NCI-H748 (cell line): ENCODE results near the gene PAX7.

Source experiments
- DNase-seq: peaks from one replicate; lab custom pipeline; 2025; ENCODE audit not compliant: unreplicated experiment; lab: John Stamatoyannopoulos, UW

Gene PAX7

DNA sequence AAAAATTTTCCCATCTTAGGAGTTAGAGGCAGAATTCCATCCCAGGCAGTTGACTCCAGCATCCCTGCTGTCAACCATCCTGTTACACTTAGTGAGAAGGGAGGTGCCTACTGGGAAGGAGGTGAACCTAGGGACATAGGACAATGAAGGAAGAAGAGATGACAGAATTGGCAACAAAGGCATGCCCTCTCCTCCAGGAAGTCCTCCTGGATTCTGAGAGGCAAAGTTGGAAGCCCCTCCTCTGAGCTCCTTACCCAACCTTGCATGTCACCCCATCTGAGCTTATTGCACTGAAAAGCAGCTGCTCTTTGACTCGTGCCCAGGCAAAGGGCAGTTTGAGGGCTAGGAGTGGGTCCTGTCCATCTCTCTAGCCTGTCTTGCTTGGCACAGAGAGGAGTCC, 66.9 kb downstream of the PAX7 start:
- no peak for DNase-seq

DNA sequence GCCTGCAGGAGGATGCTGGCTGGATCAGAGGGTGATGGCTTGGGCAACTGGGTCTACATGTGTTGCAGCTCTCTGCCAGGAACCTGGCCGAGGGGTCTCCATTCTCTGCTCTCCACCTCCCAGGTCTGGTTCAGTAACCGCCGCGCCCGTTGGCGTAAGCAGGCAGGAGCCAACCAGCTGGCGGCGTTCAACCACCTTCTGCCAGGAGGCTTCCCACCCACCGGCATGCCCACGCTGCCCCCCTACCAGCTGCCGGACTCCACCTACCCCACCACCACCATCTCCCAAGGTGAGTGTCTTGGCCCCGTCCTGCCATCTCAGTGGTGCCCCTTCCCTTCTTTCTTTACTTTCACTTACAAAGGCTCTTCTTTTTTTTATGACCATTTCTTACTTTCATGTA, 69.9 kb downstream of the PAX7 start:
- no peak for DNase-seq

DNA sequence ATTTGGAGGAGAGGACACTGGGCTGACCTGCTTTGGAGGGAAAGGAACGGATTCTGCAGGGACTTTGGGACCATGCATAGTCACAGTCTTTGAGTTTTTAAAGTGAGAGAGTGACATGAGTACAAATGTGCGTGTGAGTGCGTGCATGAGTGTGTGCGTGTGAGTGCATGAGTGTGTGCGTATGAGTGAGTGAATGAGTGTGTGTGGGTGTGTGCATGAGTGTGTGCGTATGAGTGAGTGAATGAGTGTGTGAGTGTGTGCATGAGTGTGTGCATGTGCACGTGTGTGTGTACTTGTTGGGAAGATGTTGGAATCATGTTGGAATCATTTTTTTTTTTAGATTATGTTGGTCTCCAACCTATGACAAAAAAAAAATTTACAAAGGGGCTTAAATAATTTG, 70.5 kb downstream of the PAX7 start:
- DNase-seq, result no peak

DNA sequence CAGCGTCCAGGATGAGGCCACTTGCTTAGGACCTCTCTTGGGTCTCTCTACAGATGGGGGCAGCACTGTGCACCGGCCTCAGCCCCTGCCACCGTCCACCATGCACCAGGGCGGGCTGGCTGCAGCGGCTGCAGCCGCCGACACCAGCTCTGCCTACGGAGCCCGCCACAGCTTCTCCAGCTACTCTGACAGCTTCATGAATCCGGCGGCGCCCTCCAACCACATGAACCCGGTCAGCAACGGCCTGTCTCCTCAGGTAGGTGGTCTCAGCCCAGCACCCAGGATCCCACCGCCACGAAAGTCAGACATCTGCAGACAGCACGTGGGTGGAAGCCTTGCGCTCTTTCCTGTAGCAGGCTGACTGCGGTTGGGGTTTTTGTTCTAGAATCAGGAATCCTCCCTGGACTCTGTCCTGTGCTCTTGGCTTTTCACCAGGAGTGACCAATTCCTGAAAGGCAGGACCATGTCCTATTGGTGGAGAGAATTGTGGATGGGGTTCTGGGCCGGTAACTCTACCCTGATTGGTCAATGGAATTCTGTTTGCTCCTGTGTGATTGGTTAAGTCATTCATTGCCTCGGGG, 72.5 kb downstream of the PAX7 start:
- DNase-seq, result no peak

DNA sequence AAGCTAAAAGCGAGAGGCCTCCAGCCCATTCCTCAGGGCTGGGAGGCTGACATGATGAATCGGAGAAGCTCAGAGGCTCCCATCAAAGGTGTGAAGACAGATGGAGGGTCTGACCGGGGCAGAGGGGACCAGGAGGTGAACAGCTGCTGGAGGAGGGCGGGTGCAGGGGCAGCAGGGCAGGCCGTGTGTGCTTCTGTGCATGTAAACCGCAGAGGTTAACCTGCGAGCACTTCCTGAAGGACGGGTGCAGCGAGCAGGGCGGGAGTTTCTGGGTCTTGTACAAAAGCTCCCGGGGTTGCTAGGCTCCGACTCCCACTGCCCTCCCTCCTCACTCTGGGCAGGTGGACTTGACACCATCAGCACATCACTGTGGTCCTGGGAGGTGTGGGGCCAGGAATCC, 75.2 kb downstream of the PAX7 start:
- DNase-seq, result no peak

DNA sequence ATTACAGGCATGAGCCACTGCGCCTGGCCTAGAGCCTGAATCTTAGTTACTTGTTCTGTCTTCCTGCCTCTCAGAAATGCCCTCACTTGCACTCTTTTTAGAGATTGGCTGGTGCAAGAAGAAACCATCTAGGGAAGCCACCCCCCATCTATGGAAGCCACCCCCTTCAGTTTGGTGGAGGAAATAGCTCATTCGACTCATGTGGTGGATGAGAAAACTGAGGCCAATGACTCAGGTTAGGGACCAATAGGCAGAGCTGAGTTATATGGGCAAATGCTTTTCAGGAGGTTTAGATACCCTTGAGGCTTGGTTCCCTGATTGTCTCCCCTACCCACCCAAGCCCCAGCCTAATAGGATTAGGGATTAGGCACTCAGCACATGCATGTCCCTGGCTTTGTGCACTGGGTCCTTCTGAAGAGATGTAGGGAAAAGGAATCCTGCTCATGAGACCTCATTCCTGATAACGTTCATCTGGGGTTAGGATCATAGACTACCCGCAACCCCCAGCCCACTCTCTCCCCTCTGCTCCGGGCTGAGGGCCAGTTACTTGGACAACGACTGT, 77.1 kb downstream of the PAX7 start:
- DNase-seq, result no peak

DNA sequence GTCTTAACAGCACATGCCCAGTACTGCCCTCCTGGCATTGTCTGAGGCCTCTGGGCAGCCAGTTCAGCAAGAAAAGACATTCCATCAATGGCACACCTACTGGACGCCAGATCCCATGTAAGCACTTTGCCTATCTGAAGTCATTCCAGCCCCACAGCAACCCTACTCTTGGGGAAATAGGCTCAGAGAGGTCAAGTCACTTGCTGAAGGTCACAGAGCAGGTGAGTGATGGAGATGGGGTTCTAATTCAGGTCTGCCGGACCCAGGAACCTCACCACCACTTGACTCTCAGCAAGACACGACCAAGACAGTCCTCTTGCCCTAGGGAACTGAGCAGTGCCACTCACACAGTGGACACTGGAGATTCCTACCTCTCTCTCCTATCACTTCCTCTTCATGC, 79.4 kb downstream of the PAX7 start:
- no peak for DNase-seq

DNA sequence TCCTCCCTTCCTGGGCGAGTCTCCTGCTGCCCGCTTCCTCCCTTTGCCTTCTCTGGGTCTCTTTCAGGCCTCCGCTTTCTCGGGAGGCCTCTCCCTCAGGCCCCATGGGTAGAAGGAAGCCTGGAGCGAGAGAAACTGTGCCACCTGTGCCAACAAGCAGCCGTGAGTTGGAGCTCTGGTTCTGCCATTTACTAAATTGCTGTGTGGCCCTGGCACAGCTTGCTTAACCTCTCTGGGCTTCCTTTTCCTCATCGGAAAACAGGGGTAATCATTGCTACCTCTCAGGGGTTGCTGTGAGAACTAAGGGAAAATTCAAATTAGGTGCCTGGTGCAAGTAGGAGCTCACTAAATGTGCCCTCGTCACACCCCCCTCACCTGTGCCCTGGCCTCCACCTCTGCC, 80.4 kb downstream of the PAX7 start:
- DNase-seq, result no peak

DNA sequence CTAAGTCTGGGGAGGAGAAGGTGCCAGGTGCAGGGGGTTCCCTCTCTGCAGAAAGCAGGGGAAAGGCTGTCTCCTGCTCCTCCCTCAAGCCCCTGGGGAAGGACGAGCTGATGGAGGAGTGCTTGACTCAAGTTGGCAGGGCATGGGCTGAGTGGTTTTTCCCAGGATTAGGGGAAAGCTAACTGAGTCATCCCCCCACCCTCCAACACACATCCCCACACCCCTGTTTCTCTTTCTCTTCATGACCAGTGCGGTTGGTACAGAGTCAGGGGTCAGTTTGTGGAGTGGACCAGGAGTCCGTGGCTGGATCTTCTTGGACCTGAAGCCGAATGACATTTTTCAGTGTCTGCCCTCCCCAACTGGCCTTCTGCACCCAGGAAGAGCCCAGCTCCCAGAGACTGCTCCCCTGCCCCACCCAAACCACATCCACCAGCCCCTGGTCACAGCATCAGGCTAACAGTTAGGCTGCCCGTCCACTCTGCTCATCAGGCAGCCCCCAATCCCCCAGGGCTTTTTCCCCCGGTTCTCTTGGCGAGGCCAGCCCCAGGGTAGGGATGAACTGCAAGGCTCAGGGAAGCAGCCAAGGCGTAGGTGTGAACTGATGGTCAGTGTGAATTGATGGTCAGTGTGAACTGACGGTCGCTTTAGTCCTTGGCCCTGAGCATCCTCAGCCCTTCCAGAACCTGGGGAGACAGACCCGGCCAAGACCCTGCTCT, 81.0 kb downstream of the PAX7 start:
- DNase-seq, result no peak

DNA sequence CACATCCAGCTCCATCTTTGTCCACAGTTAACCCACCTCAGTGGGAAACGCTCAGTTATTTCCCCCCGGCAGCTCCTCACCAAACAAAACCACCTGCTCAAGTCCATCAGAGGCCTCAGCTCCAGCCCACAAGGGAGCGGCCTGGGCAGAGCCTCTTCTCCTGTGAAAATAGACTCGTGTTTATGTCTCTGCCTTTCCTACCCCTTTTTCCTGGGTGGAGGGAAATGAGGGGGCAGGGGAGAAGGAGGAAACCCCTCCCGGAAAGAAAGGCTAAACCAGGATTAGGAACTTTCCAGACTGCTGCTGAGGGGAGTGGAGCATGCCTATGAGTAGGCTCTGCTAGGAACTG, 81.6 kb downstream of the PAX7 start:
- no peak for DNase-seq

DNA sequence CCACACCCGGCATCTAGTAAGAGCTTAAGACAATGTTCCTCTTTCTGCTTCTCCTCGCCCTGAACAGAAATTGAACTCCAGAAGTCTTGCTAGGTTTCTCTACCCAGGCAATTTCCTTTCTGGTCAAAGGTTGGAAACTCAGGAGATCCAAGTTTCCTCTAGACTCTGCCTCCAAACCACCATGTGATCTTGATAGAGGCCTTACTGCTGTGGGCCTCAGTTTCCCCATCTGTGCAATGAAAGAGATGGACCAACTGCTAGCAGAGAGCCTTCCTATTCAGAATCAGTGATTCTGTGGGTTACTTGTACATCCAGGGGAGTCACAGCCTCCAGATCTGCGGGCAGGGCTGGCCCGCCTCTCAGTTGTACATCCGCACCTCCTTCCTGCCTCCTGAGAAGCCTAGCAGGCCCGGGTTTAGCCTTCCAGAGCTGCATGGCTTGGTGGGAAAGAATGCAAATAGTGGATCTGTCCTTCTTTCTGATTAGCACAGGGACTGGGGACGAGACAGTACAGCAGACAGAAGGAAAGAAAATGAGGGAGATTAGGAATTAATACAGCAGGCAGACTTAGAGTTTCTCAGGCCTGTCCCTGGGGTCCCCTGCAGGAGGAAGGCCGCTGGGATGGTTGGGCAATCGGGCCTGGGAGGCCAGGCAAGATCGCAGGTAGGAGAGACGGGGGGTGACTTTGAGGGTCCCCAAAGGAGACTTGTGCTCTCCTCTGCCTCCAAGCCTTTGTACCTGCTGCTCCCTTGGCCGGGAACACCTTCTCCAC, 83.9 kb downstream of the PAX7 start:
- no peak for DNase-seq

DNA sequence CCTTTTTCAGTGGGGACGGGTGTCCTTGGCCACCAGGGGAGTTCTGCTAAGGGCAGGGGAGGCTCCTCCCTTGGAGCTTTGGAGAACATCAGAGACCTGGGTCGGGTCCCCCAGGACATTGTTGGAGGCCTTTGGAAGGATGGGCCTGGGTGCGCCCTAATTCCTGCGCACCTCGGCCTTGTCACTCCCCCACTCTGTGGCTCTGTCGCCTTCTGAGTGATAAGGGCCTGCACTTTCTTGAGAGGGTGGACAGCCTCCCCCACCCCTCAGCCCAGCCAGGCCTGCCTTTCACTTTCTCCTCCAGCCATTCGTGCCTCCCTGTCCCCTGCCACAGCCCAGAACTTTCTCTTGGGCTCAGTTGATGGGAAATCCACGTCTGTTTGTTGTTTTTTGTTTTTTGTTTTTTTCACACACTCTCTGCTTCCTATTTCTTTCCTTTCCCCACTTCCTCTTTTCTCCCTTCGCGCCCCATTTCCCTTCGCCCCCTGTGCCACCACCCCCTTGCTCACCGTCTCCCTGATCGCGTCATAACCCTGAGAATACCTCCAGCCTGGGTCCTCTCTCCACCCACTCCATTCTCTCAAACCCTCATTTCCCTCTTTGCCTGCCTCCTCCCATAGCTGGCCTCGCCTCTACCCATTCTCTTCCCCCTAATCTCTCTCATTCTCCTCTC, 85.6 kb downstream of the PAX7 start:
- DNase-seq, result no peak

DNA sequence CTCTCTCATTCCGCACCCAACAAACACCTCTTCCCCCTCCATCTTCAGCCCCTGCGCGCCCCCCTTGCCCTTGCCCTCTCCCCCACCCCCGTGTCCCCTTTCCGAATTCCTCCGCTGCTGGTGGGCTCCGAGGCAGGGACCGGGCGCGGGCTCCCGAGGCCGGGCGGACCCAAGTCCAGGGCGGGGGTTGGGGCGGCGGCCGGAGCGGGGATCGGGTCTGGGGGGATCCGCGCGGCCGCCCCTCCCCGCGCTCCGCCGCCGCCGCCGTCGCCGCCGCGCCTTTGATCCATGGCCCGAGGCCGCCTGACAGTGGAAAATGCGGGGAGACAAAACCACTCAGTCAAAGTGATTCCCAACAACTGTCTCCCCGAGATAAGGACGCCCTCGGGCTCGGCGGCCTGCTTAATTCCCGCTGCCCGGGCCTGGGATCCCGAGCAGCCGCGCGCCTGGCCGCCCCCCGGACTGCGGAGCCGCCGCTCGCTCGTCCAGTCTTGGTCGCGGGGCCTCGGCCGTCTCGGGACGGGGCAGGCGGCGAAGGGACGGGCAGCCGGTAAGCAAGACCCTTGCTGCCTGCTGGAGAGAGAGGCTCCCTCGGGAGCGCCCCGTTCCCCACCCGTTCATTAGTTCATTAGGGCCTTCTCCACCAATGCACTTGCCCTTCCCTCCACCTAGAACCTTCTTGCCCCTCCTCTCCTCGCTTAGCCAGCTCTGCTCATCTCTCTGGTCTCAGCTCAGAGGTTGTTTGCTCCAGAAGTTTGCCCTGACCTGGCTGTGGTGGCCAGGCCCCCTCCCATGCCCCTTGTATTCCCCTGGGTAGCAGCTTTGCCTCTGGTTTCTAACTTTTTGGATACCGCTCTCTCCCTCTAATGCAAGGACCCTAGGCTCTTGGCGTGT, 86.4 kb downstream of the PAX7 start:
- no peak for DNase-seq

DNA sequence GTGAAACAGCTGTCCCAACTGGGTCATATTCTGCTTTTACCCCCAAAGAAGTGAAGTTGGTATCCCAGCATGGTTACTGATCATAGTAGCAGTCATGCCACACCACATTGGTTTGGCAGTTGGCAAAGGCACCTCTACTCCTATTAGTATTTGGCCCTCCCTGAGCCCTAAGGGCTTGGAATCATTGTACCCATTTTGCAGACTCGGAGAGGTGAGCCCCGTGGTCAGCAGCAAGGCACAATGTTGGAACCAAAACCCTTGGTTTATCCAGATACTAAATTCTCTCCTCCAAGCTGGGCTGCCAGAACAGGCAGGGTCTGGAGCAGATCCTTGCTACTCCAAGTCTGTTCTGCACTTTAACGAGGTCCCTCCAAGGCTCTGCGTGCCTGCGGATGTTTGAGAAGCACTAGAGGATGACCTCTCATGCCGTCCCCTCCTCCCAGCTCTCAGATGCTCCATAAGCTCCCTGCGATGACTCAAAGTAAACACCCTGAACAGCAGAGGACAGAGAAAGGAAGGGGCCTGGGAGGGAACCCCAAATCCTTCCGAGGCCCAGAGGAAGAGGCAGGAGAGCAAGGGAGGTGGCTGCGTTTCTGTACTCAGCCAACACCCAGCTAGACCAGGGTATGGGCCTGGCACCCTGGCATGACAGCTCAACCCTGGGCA, 89.3 kb downstream of the PAX7 start:
- no peak for DNase-seq

DNA sequence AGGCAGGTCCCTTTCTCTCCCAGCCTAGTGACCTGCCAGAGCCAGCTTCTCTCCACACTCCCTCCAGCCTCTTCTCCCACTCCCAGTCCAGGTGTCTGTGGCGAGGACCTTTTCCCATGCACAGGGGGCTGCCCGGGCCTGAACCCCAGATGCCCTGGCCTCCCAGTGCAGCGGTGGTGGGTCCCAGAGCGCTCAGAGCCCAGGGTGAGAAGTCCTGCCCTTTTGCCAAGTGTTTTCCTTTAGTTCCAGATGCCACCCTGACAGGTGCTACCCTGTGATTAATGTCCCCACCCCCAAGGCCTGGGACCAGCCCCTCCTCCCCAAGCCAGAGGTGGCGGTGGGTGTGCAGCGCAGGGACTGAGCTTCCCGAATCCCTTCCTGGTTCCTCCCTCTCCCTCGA, 90.4 kb downstream of the PAX7 start:
- no peak for DNase-seq

DNA sequence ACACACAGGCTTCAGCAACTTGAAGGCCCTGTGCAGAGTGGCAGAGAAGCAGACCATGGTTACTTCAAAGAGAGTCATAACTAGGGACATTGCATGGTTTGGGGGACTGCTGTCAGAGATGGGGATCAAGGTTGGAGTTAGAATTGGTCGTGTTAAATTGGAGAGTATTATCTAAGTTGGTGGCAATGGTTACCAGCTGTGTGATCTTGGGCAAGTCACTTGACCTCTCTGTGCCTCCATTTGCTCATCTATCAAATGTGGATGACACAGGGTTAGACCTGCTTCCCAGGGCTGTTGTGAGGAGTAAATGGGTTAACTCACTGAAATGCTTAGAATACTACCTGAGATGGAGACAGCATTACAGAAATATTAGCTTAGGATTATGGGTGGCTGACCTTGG, 91.1 kb downstream of the PAX7 start:
- no peak for DNase-seq

DNA sequence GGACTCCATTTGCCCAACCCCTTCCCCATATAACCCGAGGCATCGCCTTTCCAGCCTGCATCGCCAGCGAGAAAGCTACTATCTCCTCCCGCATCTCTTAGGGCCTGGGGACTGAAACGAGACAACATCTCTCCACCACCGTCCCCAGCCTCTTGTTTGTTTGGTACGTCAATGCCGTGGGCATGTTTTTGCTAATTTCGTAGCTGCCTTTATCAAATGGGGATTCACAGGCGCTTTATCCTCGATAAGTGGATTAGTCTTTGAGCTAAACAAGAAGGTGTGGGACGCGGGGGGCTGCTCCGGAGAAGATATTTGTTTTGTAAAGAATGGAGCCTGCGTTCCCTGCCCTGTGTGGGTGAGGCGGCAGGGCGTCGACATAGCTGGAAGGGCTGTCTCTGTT, 91.6 kb downstream of the PAX7 start:
- DNase-seq, result no peak

DNA sequence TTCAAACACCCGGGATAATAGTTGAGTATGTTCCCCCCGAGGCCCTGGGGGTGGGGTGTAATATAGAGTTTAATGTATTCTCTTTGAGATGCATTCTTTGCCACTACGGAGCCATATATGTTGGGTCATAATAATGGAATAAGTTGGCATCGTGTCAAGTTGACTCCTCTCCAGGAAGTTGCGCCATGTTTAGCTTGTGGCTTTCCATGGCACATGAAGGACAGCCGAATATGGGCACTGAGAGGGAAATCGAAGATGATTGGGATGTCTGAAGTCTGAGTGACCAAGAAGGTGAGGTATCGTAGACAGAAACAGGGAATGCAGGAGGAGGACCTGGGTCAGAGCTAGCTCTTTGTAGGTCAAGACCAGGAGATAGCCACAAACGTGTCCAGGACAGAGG, 92.6 kb downstream of the PAX7 start:
- no peak for DNase-seq

DNA sequence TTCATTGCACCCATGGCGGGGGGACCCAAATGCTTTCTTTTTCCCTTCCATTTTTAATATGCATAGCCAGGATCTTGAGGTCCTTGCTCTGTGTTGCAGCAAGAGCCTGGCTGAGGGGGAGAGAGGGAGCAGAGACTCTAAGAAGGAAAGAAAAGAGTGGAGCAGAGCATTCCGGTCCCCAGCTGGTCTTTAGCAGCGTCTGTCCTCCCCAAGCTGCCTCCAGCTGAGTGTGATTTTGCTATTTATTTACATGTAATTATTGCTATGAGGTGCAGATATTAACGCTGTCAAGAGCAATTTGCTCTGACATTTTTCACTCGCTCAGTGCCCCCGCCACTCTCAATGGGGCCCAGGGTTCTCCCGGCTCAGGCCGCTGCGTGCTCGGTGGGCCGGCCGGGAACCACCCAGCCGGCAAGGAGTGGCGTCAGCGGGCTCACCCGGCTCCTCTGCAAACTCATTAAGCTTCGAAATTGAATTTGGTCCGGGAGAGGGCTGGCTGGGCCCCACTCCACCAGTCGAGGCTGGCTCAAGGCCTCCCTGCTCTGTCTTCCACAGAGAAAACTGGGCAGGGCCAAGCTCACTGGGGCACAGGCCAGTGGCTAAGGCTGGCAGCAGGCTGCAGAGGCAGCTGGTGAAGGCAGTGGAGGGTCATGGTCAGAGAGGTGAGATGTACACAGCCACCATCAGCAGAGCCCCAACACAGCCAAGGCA, 93.2 kb downstream of the PAX7 start:
- peak; percentile 5 for DNase-seq

DNA sequence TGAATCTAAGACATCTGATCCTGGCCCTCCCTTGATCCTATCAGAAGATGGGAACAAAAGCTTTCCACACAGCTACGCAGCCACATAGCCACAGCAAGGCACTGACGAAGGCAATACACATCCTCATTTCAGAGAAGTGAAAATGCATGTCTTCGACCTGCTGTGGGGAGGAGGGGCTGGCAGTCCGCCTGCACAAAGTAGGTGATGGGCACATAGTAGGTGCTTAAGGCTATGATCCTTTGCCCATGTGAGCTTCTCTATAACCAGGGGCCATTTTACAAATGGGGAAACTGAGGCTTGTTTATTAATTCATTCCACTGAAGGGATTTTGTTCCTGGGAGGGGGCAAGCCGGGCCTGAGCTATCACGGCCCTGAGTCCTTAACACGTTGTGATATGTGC, 94.2 kb downstream of the PAX7 start:
- no peak for DNase-seq
